Nephron (organoid): ENCODE results near the gene TGFBI.
"Not testable (repeated sequence)": the region's sequence is repeated elsewhere in the genome, so short reads cannot be mapped to it uniquely, and the experiment has no call there.

ENCODE experiments used
- H3K27ac Mint-ChIP-seq, 3 experiments: 2 replicates each; pipeline ENCODE4 v1.8.0; 2020; ENCODE audit warnings: mixed read lengths in 3 of 3, mild to moderate bottlenecking in 2 of 3, moderate library complexity in 1 of 3
- H3K27me3 Mint-ChIP-seq: 2 replicates; pipeline ENCODE4 v1.8.0; 2021; ENCODE audit warnings: low read depth, mild to moderate bottlenecking, moderate library complexity, mixed read lengths
- H3K36me3 Mint-ChIP-seq: 2 replicates; pipeline ENCODE4 v1.8.0; 2020; ENCODE audit warnings: low read depth, mixed read lengths
- H3K4me1 Mint-ChIP-seq: 2 replicates; pipeline ENCODE4 v1.8.0; 2020; ENCODE audit warnings: mixed read lengths
- H3K4me3 Mint-ChIP-seq, 3 experiments: 2 replicates each; pipeline ENCODE4 v1.8.0; 2020; ENCODE audit warnings: mild to moderate bottlenecking in 3 of 3, mixed read lengths in 3 of 3, moderate library complexity in 2 of 3
- H3K9me3 Mint-ChIP-seq: 2 replicates; pipeline ENCODE4 v1.8.0; 2020; ENCODE audit warnings: mixed read lengths
- CTCF ChIP-seq, 3 experiments: fragments of 200-600 bp; sonication (generic); IDR thresholded peaks; one replicate each; pipeline ENCODE4 v1.5.0; 2021; ENCODE audit warnings: antibody characterized with exemption in 3 of 3; ENCODE audit not compliant: unreplicated experiment in 3 of 3

The TGFBI gene

GRCh38 chr5:136042665-136043121 is 13.9 kb downstream of the TGFBI start:
- Mint-ChIP-seq H3K4me1 (peaks cover 9% of the 10 kb centered on the region), H3K4me3 (no peak overlapping the region), H3K9me3 (peaks cover 2% of the 10 kb centered on the region), H3K27me3 (peaks cover 4% of the 10 kb centered on the region), H3K27ac (peak overlapping the region in 2 of 3 experiments; percentile 61 to 68), H3K36me3 (peaks cover 49% of the 10 kb centered on the region)
- no peak for TF ChIP-seq CTCF (IDR thresholded peaks at IDR 0.05; ENCODE audit: unreplicated experiment in 3 of 3)

DNA sequence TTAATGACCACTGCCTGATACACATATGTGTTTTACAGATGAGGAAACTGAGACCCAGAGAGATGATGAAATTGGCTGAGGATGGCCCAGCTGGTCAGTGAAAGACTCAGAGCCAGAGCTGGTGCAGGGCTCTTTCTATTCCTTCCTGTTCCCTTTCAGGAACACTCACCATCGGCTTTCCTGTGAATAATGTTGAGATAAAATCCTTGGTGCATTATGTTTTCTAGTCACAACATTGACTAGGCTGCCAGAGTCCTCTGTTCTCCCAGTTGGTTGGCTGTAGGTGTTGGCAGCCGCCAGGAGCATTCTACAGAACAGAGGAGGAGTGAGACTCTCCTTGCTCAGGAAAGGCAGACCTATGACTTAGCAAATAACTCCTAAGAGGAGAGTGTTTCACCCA is 14.8 kb downstream of the TGFBI start:
- H3K36me3 Mint-ChIP-seq, result peaks cover 51% of the 10 kb centered on the region
- H3K4me3 Mint-ChIP-seq, result no peak overlapping the region
- no peak overlapping the region for H3K27ac Mint-ChIP-seq
- peaks cover 9% of the 10 kb centered on the region for H3K4me1 Mint-ChIP-seq
- no peaks in the 10 kb centered on the region for H3K9me3 Mint-ChIP-seq
- no peak for TF ChIP-seq CTCF (IDR thresholded peaks at IDR 0.05; ENCODE audit: unreplicated experiment in 3 of 3)
- H3K27me3 Mint-ChIP-seq, result no peaks in the 10 kb centered on the region

GRCh38 chr5:136043968-136044610 is 15.3 kb downstream of the TGFBI start:
- no peak overlapping the region for H3K27ac Mint-ChIP-seq
- peaks cover 55% of the 10 kb centered on the region for H3K36me3 Mint-ChIP-seq
- H3K27me3 Mint-ChIP-seq, result peaks cover 3% of the 10 kb centered on the region
- H3K4me3 Mint-ChIP-seq, result no peak overlapping the region
- peaks cover 9% of the 10 kb centered on the region for H3K4me1 Mint-ChIP-seq
- no peaks in the 10 kb centered on the region for H3K9me3 Mint-ChIP-seq
- no peak for TF ChIP-seq CTCF (IDR thresholded peaks at IDR 0.05; ENCODE audit: unreplicated experiment in 3 of 3)

DNA sequence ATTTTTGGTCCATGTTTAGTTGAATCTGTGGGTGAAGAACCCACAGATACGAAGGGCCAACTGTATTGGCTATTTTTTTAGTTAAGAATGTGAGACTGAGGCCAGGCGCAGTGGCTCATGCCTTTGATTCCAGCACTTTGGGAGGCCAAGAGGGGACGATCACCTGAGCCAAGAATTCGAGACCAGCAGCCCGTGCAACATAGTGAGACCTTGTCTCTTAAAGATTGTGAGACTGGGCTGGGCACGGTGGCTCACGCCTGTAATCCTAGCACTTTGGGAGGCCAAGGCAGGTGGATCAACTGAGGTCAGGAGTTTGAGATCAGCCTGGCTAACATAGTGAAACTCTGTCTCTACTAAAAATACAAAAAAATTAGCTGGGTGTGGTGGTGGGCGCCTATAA is 16.2 kb downstream of the TGFBI start:
- H3K4me1 Mint-ChIP-seq, H3K27ac Mint-ChIP-seq, H3K27me3 Mint-ChIP-seq, H3K9me3 Mint-ChIP-seq, H3K4me3 Mint-ChIP-seq: not testable (repeated sequence)
- peaks cover 54% of the 10 kb centered on the region for H3K36me3 Mint-ChIP-seq

DNA sequence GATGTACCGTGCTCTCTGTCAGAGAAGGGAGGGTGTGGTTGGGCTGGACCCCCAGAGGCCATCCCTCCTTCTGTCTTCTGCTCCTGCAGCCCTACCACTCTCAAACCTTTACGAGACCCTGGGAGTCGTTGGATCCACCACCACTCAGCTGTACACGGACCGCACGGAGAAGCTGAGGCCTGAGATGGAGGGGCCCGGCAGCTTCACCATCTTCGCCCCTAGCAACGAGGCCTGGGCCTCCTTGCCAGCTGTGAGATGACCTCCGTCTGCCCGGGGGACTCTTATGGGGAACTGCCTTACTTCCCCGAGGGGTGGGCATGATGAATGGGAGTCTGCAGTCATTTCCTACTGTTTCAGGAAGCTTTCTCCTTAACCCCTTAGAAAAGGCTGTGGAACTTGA is 17.5 kb downstream of the TGFBI start:
- no peak for TF ChIP-seq CTCF (IDR thresholded peaks at IDR 0.05; ENCODE audit: unreplicated experiment in 3 of 3)
- Mint-ChIP-seq H3K27ac (no peak overlapping the region), H3K27me3 (peaks cover 3% of the 10 kb centered on the region), H3K36me3 (peaks cover 56% of the 10 kb centered on the region), H3K4me3 (no peak overlapping the region), H3K4me1 (peaks cover 9% of the 10 kb centered on the region), H3K9me3 (no peaks in the 10 kb centered on the region)

GRCh38 chr5:136047858-136048257 is 19.1 kb downstream of the TGFBI start:
- Mint-ChIP-seq H3K27ac (no peak overlapping the region), H3K36me3 (peaks cover 63% of the 10 kb centered on the region), H3K4me3 (no peak overlapping the region), H3K9me3 (no peaks in the 10 kb centered on the region), H3K27me3 (peaks cover 6% of the 10 kb centered on the region), H3K4me1 (peaks cover 6% of the 10 kb centered on the region)
- no peak for TF ChIP-seq CTCF (IDR thresholded peaks at IDR 0.05; ENCODE audit: unreplicated experiment in 3 of 3)
